Measurements from ENCODE around the gene METTL8.

The METTL8 gene

GRCh38 chr2:171308280-171309054 is 125.3 kb downstream of the METTL8 start:
- DNase-seq = no peak

- no peak for DNase-seq
Measured at GRCh38 chr2:171307560-171307959, 126.2 kb downstream of the METTL8 start.

GRCh38 chr2:171297956-171298355 is 135.8 kb downstream of the METTL8 start:
- DNase-seq = no peak

GRCh38 chr2:171294608-171295007 is 139.2 kb downstream of the METTL8 start:
- DNase-seq = no peak

- DNase-seq = no peak
Measured at GRCh38 chr2:171293661-171294060, 140.1 kb downstream of the METTL8 start.

GRCh38 chr2:171289991-171290390 is 143.8 kb downstream of the METTL8 start:
- DNase-seq = no peak

- DNase-seq = no peak
Measured at GRCh38 chr2:171289316-171289715, 144.5 kb downstream of the METTL8 start.

- no peak for DNase-seq
Measured at GRCh38 chr2:171287611-171288010, 146.2 kb downstream of the METTL8 start.

GRCh38 chr2:171287036-171287571 is 146.7 kb downstream of the METTL8 start:
- DNase-seq = no peak

GRCh38 chr2:171281110-171281509 is 152.7 kb downstream of the METTL8 start:
- no peak for DNase-seq

- DNase-seq = no peak
Measured at GRCh38 chr2:171279983-171280790, 153.6 kb downstream of the METTL8 start.

GRCh38 chr2:171274757-171275156 is 159.0 kb downstream of the METTL8 start:
- no peak for DNase-seq

GRCh38 chr2:171271971-171272436 is 161.8 kb downstream of the METTL8 start:
- DNase-seq = no peak

- no peak for DNase-seq
Measured at GRCh38 chr2:171271386-171271785, 162.4 kb downstream of the METTL8 start.

GRCh38 chr2:171267855-171268629 is 165.7 kb downstream of the METTL8 start:
- no peak for DNase-seq

All from NCI-H2081 treated with DMSO at 0.1 percent for 48 hours (cell line).